SU-DHL-6 (cell line): Measurements from ENCODE around the gene KCNB1.

ENCODE experiments used
- H2AFZ ChIP-seq: fragments of 200-600 bp; sonication (generic); 2 replicates; pipeline ENCODE4 v1.6.1; 2014; ENCODE audit warnings: low read depth, mild to moderate bottlenecking, moderate library complexity, mixed read lengths, antibody characterized with exemption, low read length; ENCODE audit not compliant: severe bottlenecking
- H3F3A ChIP-seq: fragments of 200-600 bp; shearing (Covaris generic); 2 replicates; pipeline ENCODE4 v1.6.0; 2016; ENCODE audit warnings: antibody characterized with exemption, mild to moderate bottlenecking; ENCODE audit not compliant: insufficient read depth
- H3K27ac ChIP-seq: fragments of 200-600 bp; sonication (generic); 2 replicates; pipeline ENCODE4 v1.5.1; 2016; ENCODE audit warnings: low read depth, mild to moderate bottlenecking, low read length, moderate library complexity, mixed read lengths
- H3K27me3 ChIP-seq: fragments of 200-600 bp; sonication (generic), shearing (Covaris generic); 2 replicates; pipeline ENCODE4 v1.6.0; 2014; ENCODE audit warnings: mild to moderate bottlenecking, low read length
- H3K36me3 ChIP-seq: fragments of 200-600 bp; sonication (generic); 2 replicates; pipeline ENCODE4 v1.6.1; 2014; ENCODE audit warnings: mild to moderate bottlenecking, low read length, mixed read lengths
- H3K4me2 ChIP-seq: fragments of 300-600, 200-600 bp; shearing (Covaris generic), sonication (generic); 2 replicates; pipeline ENCODE4 v1.6.0; 2014; ENCODE audit warnings: low read length, low read depth, mild to moderate bottlenecking; ENCODE audit not compliant: poor library complexity, severe bottlenecking
- H3K4me3 ChIP-seq: fragments of 200-600 bp; sonication (generic); 2 replicates; pipeline ENCODE4 v1.5.1; 2014; ENCODE audit warnings: antibody characterized with exemption, low read length, mild to moderate bottlenecking, mixed read lengths; ENCODE audit not compliant: insufficient read depth, poor library complexity, severe bottlenecking
- H3K79me2 ChIP-seq: fragments of 200-600 bp; sonication (generic); 2 replicates; pipeline ENCODE4 v1.6.1; 2014; ENCODE audit warnings: mild to moderate bottlenecking, low read length, moderate library complexity; ENCODE audit not compliant: insufficient read depth
- H3K9ac ChIP-seq: fragments of 200-600 bp; sonication (generic); 2 replicates; pipeline ENCODE4 v1.7.0; 2014; ENCODE audit warnings: mild to moderate bottlenecking, low read length
- H3K9me2 ChIP-seq: fragments of 200-600 bp; sonication (generic); replicated peaks from 2 replicates; pipeline ENCODE4 v1.6.1; 2014; ENCODE audit warnings: low read length; ENCODE audit not compliant: insufficient read depth
- H3K9me3 ChIP-seq: fragments of 200-600 bp; sonication (generic); 2 replicates; pipeline ENCODE4 v1.6.1; 2014; ENCODE audit warnings: low read length, mixed read lengths; ENCODE audit not compliant: insufficient read depth
- H4K20me1 ChIP-seq: fragments of 200-600 bp; sonication (generic); 2 replicates; pipeline ENCODE4 v1.6.1; 2014; ENCODE audit warnings: low read depth, mild to moderate bottlenecking, antibody characterized with exemption, low read length, moderate library complexity, mixed read lengths
- CTCF ChIP-seq: fragments of 200-600 bp; sonication (generic); IDR thresholded peaks from one replicate; pipeline ENCODE4 v1.5.1; 2017; ENCODE audit warnings: antibody characterized with exemption, mild to moderate bottlenecking, low read length, moderate library complexity; ENCODE audit not compliant: insufficient read depth, poor library complexity, severe bottlenecking
- EZH2phosphoT487 ChIP-seq: fragments of 200-600 bp; sonication (generic), shearing (Covaris generic); conservative IDR thresholded peaks from 2 replicates; pipeline ENCODE4 v1.6.1; 2018; ENCODE audit warnings: mild to moderate bottlenecking, antibody characterized with exemption, low read length, moderate library complexity, mixed read lengths

KCNB1 gene

GRCh38 chr20:49366687-49367086, 115.8 kb downstream of the KCNB1 start:
- Histone ChIP-seq H3K27me3 (no peaks in the 10 kb centered on the region), H3K36me3 (no peaks in the 10 kb centered on the region)

GRCh38 chr20:49361862-49362660, 120.4 kb downstream of the KCNB1 start:
- H3K27ac ChIP-seq = no peak overlapping the region
- no peak overlapping the region for H3K4me3 ChIP-seq
- H4K20me1 ChIP-seq = no peaks in the 10 kb centered on the region
- H2AFZ ChIP-seq = no peak overlapping the region
- H3K27me3 ChIP-seq = no peaks in the 10 kb centered on the region
- H3K4me2 ChIP-seq = no peak overlapping the region
- no peaks in the 10 kb centered on the region for H3K36me3 ChIP-seq
- H3K9me2 ChIP-seq = no peaks in the 10 kb centered on the region
- H3K9ac ChIP-seq = no peak overlapping the region
- H3F3A ChIP-seq = no peaks in the 10 kb centered on the region
- no peaks in the 10 kb centered on the region for H3K79me2 ChIP-seq
- no peaks in the 10 kb centered on the region for H3K9me3 ChIP-seq
- TF ChIP-seq CTCF = no peak
- no peak for TF ChIP-seq EZH2phosphoT487

More at GRCh38 chr20:49366687-49367086, 115.8 kb downstream of the KCNB1 start:
- Histone ChIP-seq H3K79me2 (no peaks in the 10 kb centered on the region), H3K9me2 (no peaks in the 10 kb centered on the region), H3F3A (no peaks in the 10 kb centered on the region), H4K20me1 (no peaks in the 10 kb centered on the region), H3K4me2 (no peak overlapping the region), H3K9me3 (no peaks in the 10 kb centered on the region), H3K4me3 (no peak overlapping the region), H3K27ac (no peak overlapping the region), H3K9ac (no peak overlapping the region), H2AFZ (no peak overlapping the region)
- TF ChIP-seq EZH2phosphoT487 (no peak), CTCF (no peak)

GRCh38 chr20:49360242-49360968, 122.1 kb downstream of the KCNB1 start:
- no peaks in the 10 kb centered on the region for H3K9me2 ChIP-seq
- H3K9me3 ChIP-seq = no peaks in the 10 kb centered on the region
- TF ChIP-seq EZH2phosphoT487 (no peak), CTCF (no peak)
- no peak overlapping the region for H3K9ac ChIP-seq
- H2AFZ ChIP-seq = no peak overlapping the region
- H3K27ac ChIP-seq = no peak overlapping the region
- no peaks in the 10 kb centered on the region for H4K20me1 ChIP-seq
- no peaks in the 10 kb centered on the region for H3K36me3 ChIP-seq
- H3K4me2 ChIP-seq = no peak overlapping the region
- H3K27me3 ChIP-seq = no peaks in the 10 kb centered on the region
- no peak overlapping the region for H3K4me3 ChIP-seq
- no peaks in the 10 kb centered on the region for H3F3A ChIP-seq
- H3K79me2 ChIP-seq = no peaks in the 10 kb centered on the region
